Skeletal muscle tissue (tissue), 4 donors: ENCODE measurements around the gene F12. TPM values are rescaled to one million over a fixed set of nuclear protein-coding genes. Genes with fewer than 3 reads are reported as not detected.

ENCODE experiments used
- H3K27ac ChIP-seq: one replicate; pipeline ENCODE4 v1.7.0; 2013; ENCODE audit warnings: mild to moderate bottlenecking, low read depth, low read length, inconsistent platforms
- H3K27me3 ChIP-seq, 3 donors: one replicate each; pipeline ENCODE4 v1.7.0; 2013; ENCODE audit warnings: low read length in 3 of 3; ENCODE audit not compliant: control insufficient read depth in 3 of 3, insufficient read depth in 3 of 3
- H3K36me3 ChIP-seq, 3 donors: one replicate each; pipeline ENCODE4 v1.7.0; 2013; ENCODE audit warnings: low read length in 3 of 3; ENCODE audit not compliant: control insufficient read depth in 3 of 3, insufficient read depth in 3 of 3
- H3K4me1 ChIP-seq, 3 donors: one replicate each; pipeline ENCODE4 v1.7.0; 2013; ENCODE audit warnings: low read length in 3 of 3, mild to moderate bottlenecking in 3 of 3; ENCODE audit not compliant: control insufficient read depth in 3 of 3, insufficient read depth in 3 of 3
- H3K4me3 ChIP-seq, 3 donors: one replicate each; pipeline ENCODE4 v1.7.0; 2013; ENCODE audit warnings: low read length in 3 of 3
- H3K9ac ChIP-seq, 3 donors: one replicate each; pipeline ENCODE4 v1.7.0; 2013; ENCODE audit warnings: low read length in 3 of 3, mild to moderate bottlenecking in 3 of 3, moderate library complexity in 2 of 3, low read depth in 1 of 3
- H3K9me3 ChIP-seq, 3 donors: one replicate each; pipeline ENCODE4 v1.7.0; 2013; ENCODE audit warnings: low read length in 3 of 3; ENCODE audit not compliant: control insufficient read depth in 3 of 3
- total RNA-seq: library from RNA; depleted of rRNA; stranded (reverse); fragments of >200 nt; gene quantifications from one replicate; pipeline ENCODE4 v1.2.3, GENCODE V29; 2014
- donor health status: Osteomylitis.

F12 gene
- total RNA-seq, 1 donor from 2014 or later, result not detected

- Histone ChIP-seq H3K36me3 (no peaks in the 10 kb centered on the region), H3K4me3 (no peak overlapping the region), H3K27ac (no peak overlapping the region), H3K27me3 (peaks cover 0 to 6% (median 2%) of the 10 kb centered on the region in 3 donors), H3K9ac (peak overlapping the region in 1 of 3 donors; percentile 8), H3K4me1 (peaks cover 4 to 11% (median 9%) of the 10 kb centered on the region in 3 donors), H3K9me3 (no peaks in the 10 kb centered on the region)
Measured at GRCh38 chr5:177389241-177390169, 19.9 kb downstream of the F12 start.

GRCh38 chr5:177388521-177389052, 20.8 kb downstream of the F12 start:
- H3K27me3 ChIP-seq, result peaks cover 0 to 9% (median 8%) of the 10 kb centered on the region in 3 donors
- no peak overlapping the region for H3K4me3 ChIP-seq
- H3K36me3 ChIP-seq, result no peaks in the 10 kb centered on the region
- no peaks in the 10 kb centered on the region for H3K9me3 ChIP-seq
- no peak overlapping the region for H3K9ac ChIP-seq
- H3K27ac ChIP-seq, result no peak overlapping the region
- H3K4me1 ChIP-seq, result peaks cover 4 to 11% (median 9%) of the 10 kb centered on the region in 3 donors

- H3K27me3 ChIP-seq, result peaks cover 0 to 17% (median 9%) of the 10 kb centered on the region in 3 donors
- no peak overlapping the region for H3K9ac ChIP-seq
Measured at GRCh38 chr5:177387405-177387804, 22.0 kb downstream of the F12 start.

GRCh38 chr5:177386542-177386941, 22.8 kb downstream of the F12 start:
- Histone ChIP-seq H3K27me3 (peaks cover 0 to 17% (median 9%) of the 10 kb centered on the region in 3 donors), H3K36me3 (no peaks in the 10 kb centered on the region)

More at GRCh38 chr5:177387405-177387804, 22.0 kb downstream of the F12 start:
- H3K36me3 ChIP-seq, result no peaks in the 10 kb centered on the region
- no peak overlapping the region for H3K4me3 ChIP-seq
- peaks cover 4 to 11% (median 10%) of the 10 kb centered on the region in 3 donors for H3K4me1 ChIP-seq
- no peak overlapping the region for H3K27ac ChIP-seq
- H3K9me3 ChIP-seq, result no peaks in the 10 kb centered on the region

GRCh38 chr5:177385720-177386119, 23.6 kb downstream of the F12 start:
- Histone ChIP-seq H3K27ac (no peak overlapping the region), H3K4me1 (peaks cover 7 to 21% (median 18%) of the 10 kb centered on the region in 3 donors), H3K4me3 (no peak overlapping the region), H3K9ac (no peak overlapping the region), H3K9me3 (no peaks in the 10 kb centered on the region), H3K27me3 (peaks cover 0 to 17% (median 9%) of the 10 kb centered on the region in 3 donors), H3K36me3 (no peaks in the 10 kb centered on the region)

More at GRCh38 chr5:177386542-177386941, 22.8 kb downstream of the F12 start:
- Histone ChIP-seq H3K4me3 (no peak overlapping the region), H3K27ac (no peak overlapping the region), H3K9me3 (no peaks in the 10 kb centered on the region), H3K9ac (no peak overlapping the region), H3K4me1 (peaks cover 4 to 14% (median 10%) of the 10 kb centered on the region in 3 donors)

- no peaks in the 10 kb centered on the region for H3K9me3 ChIP-seq
- H3K27me3 ChIP-seq, result peaks cover 0 to 17% (median 9%) of the 10 kb centered on the region in 3 donors
- peaks cover 8 to 14% (median 14%) of the 10 kb centered on the region in 3 donors for H3K4me1 ChIP-seq
- H3K4me3 ChIP-seq, result no peak within 1 kb of the TSS
- no peak within 1 kb of the TSS for H3K9ac ChIP-seq
- no peaks in the 10 kb centered on the region for H3K36me3 ChIP-seq
- no peak within 1 kb of the TSS for H3K27ac ChIP-seq
Measured at GRCh38 chr5:177384134-177384533, 25.2 kb downstream of the F12 start, which contains the start of gene SLC34A1. Gene SLC34A1, plus strand, starts transcription at chr5:177384434. Its CDS starts 1,308 bp downstream, at chr5:177385742.

GRCh38 chr5:177383181-177383580, 26.2 kb downstream of the F12 start:
- Histone ChIP-seq H3K27me3 (peaks cover 0 to 17% (median 9%) of the 10 kb centered on the region in 3 donors), H3K27ac (no peak overlapping the region), H3K9ac (no peak overlapping the region), H3K36me3 (no peaks in the 10 kb centered on the region), H3K9me3 (no peaks in the 10 kb centered on the region), H3K4me3 (no peak overlapping the region), H3K4me1 (peaks cover 8 to 18% (median 12%) of the 10 kb centered on the region in 3 donors)

- peaks cover 0 to 17% (median 9%) of the 10 kb centered on the region in 3 donors for H3K27me3 ChIP-seq
- no peaks in the 10 kb centered on the region for H3K36me3 ChIP-seq
- no peak overlapping the region for H3K4me3 ChIP-seq
- no peak overlapping the region for H3K27ac ChIP-seq
- H3K9me3 ChIP-seq, result no peaks in the 10 kb centered on the region
- H3K9ac ChIP-seq, result peak overlapping the region in 1 of 3 donors; percentile 20
- H3K4me1 ChIP-seq, result peaks cover 8 to 18% (median 12%) of the 10 kb centered on the region in 3 donors
Measured at GRCh38 chr5:177382423-177383029, 26.8 kb downstream of the F12 start.

GRCh38 chr5:177380805-177381126, 28.6 kb downstream of the F12 start:
- H3K36me3 ChIP-seq, result no peaks in the 10 kb centered on the region
- H3K9me3 ChIP-seq, result no peaks in the 10 kb centered on the region
- no peak overlapping the region for H3K27ac ChIP-seq
- no peak overlapping the region for H3K9ac ChIP-seq
- peaks cover 8 to 18% (median 12%) of the 10 kb centered on the region in 3 donors for H3K4me1 ChIP-seq
- H3K27me3 ChIP-seq, result peaks cover 0 to 15% (median 9%) of the 10 kb centered on the region in 3 donors
- no peak overlapping the region for H3K4me3 ChIP-seq
